Ammon's horn (tissue), 1 donor: Measurements from ENCODE around the gene PRKAG2.
A peak's percentile ranks its signal among the peaks of the same experiment; 100 is the strongest.
"Not testable (repeated sequence)": the region's sequence is repeated elsewhere in the genome, so short reads cannot be mapped to it uniquely, and the experiment has no call there.

Experiments used
- DNase-seq: peaks from one replicate; pipeline ENCODE4 v3.0.0-alpha.2; 2016; ENCODE audit warnings: low spot score

PRKAG2 gene

DNA sequence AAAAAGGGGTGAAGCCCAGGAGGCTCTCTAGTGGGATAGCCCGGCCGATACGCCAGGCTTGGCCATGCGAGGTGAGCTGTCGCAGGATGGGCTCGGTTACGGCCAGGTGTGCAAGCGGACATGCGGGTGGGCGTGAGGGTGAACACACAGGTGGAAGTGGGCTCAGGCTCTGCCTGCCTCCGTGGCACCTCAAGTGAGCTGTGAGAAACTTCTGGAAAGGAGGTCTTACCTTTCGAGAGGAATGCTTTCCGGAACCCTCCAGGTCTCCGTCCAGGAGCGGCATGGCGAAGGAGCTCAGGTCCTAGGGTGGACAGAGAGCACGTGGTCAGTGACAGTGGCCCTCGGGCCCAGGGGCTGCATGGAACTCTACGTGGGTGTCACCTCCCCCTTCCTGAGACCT, 90.7 kb downstream of the PRKAG2 start:
- no peak for DNase-seq

- DNase-seq, result no peak
Measured at GRCh38 chr7:151785681-151785965, 91.3 kb downstream of the PRKAG2 start.

DNA sequence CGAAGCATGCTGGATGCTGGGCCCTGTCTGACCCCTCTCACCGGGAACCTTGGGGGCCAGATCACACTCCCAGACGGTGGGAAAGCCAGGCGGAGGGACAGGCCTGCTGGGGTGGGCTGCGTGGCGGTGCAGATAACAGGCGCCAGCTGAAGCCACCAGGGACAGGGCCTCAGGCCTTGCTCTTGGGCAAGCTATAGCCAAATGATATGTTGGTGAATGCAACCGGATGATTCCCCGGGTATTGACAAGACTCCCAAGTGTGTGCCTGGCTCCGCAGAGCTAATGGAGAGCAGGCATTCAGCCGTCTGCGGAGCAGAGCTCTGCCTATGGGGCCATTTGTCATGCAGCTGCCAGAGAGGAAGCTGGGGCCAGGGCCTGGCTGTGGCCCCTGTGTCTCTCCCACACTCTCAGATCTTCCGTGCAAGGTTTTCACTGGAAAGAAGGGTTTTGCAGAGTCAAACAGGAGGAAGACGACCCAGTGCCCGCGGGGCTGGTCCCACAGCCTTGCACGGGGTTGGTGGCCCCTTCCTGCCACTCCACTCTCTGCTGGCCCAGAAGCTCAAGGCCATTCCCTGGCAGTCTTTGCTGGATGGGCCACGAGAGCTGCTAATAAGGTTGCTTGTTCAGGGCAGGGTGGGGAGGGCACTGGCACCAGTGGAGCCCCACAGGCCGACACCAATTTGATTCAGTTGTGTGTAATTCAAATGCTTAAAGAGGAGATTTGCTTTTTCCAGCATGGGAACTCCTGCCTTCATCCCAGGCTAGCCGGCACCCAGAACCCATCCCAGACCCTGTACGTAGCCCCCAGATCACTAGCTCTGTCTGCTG, 91.8 kb downstream of the PRKAG2 start:
- DNase-seq, result no peak

- DNase-seq, result no peak
Measured at GRCh38 chr7:151783958-151784575, 92.8 kb downstream of the PRKAG2 start.

- peak; percentile 73 for DNase-seq
Measured at GRCh38 chr7:151782598-151783448, 94.1 kb downstream of the PRKAG2 start.

- not testable (repeated sequence) for DNase-seq
Measured at GRCh38 chr7:151782256-151782597, 94.7 kb downstream of the PRKAG2 start.

GRCh38 chr7:151781161-151781845, 95.6 kb downstream of the PRKAG2 start:
- DNase-seq, result no peak

DNA sequence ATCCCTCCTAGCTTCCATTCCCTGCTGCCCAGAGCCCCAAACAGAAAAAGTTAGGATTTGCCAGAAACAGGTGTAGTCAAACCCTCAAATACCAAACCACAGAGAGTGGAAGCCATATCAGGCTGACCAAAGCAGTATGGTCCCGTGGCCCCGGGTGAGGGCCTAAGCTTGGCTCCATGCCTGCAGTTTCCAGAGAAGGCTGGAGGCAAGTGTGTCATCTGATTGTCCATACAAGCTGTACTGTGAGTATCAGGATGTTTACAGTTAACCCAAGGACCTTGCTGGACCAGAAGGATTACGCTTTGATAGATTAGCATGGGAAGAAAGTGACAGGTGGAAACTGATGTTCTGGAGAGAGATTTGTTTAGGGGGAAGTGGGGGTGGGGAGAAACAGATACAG, 96.3 kb downstream of the PRKAG2 start:
- DNase-seq, result no peak

GRCh38 chr7:151779678-151780077, 97.2 kb downstream of the PRKAG2 start:
- no peak for DNase-seq

- no peak for DNase-seq
Measured at GRCh38 chr7:151779255-151779654, 97.7 kb downstream of the PRKAG2 start.

- DNase-seq, result no peak
Measured at GRCh38 chr7:151777908-151778670, 98.8 kb downstream of the PRKAG2 start.

GRCh38 chr7:151777495-151777880, 99.4 kb downstream of the PRKAG2 start:
- DNase-seq, result no peak

DNA sequence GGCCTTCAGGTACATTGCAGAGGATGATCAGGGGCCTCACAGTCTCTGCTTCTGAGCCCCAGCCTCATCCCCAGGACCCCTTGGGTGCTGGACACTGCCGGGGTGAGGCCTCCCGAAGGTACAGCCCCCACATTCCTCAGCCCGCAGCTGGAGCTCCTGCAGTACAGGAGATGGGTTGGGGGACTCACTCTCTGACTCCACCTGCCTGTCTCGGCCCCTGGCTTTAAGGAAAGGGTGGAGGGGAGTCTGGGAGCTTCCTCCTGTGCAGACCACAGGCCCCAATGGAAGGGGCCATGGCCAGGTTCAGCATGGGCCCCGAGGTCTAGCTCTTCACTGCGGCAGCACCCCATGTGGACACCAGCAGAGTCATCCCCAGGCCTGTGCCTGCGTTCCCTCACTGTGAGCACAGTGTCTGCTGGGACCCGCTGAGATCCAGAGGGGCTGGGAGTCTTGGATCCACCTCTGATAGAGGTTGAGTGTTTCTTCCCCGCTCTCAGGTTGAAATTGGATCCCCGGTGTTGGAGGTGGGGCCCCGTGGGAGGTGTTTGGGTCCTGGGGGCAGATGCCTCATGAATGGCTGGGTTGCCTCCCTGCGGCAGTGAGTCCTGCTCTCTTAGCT, 99.9 kb downstream of the PRKAG2 start:
- DNase-seq, result no peak

- DNase-seq, result no peak
Measured at GRCh38 chr7:151776446-151776845, 100.5 kb downstream of the PRKAG2 start.

GRCh38 chr7:151775547-151776443, 101.1 kb downstream of the PRKAG2 start:
- DNase-seq, result peak; percentile 44

- DNase-seq, result no peak
Measured at GRCh38 chr7:151774951-151775350, 102.0 kb downstream of the PRKAG2 start.

DNA sequence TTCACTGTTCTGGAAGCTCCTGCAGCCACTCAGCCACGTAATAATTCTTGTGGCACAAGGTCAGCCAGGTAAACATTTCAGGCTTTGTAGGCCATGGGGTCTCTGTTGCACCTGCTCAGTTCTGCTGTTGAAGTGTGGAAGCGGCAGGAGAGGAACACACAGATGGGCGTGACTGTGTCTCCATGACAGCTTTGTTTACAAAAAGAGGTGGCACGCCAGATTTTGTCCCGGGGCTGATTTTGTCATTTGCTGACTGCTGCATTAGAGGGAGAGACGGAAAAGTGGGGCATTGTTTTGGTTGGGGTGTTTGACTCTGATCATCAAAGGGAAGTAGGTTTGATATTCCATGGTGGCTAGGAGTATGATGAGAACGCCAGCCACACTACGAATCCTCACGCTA, 103.1 kb downstream of the PRKAG2 start:
- DNase-seq, result no peak

DNA sequence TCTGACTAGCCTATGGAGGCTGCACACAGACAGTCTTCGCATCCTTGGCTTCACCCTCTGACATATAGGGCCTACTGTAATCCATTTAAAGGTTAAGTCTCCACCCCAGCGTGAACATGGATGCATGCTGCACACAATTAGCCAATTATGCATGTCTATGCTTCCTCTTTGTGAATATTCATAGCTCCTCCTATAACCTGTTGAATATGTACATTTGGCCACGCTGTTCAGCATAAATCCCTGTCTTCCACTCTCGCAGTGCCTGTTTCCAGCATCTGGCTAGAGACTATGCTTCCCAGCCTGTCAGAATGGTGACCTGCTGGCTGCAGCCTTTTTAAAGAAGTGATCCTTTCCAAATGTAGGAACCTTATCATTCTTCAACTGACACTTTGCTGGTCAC, 106.7 kb downstream of the PRKAG2 start:
- no peak for DNase-seq

- DNase-seq, result no peak
Measured at GRCh38 chr7:151769188-151769821, 107.6 kb downstream of the PRKAG2 start.

DNA sequence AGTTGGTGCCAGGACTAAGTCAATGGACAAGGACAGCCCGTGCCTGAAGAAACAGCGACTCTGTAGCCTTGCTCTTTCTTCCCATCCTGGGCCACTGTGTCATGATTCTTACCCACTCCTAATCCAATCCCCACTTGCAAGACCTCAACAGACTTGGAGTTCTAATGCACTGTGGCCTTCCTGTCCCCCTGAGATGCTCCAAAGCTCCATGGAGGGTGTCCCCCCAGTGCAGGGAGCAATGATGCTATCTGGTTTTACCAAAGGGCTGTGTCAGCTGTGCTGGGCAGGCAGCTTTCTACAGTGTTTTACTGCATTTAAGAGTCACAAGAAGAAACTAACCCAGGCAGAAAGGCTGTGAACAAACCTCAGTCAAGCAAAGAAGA, 108.1 kb downstream of the PRKAG2 start:
- no peak for DNase-seq
